Panc1 (cell line): Measurements from ENCODE around the gene QSOX1. TPM values are rescaled to one million over a fixed set of nuclear protein-coding genes. Genes with fewer than 3 reads are reported as not detected.

Source experiments
- ATAC-seq: fragments of 200-7000 bp; cut with Tn5 transposase; 2 replicates; pipeline ENCODE4 v1.9.1; 2020; ENCODE audit warnings: mild to moderate bottlenecking, moderate library complexity
- BruUV-seq: library from RNA; stranded (reverse); fragments of 400-500 nt; replicated peaks from 2 replicates; lab custom pipeline; 2021; lab: Mats Ljungman, UMichigan
- CTCF ChIA-PET: fragments of 300-600 bp; sonication (Branson Sonifier 250); formaldehyde crosslinking; loops from one replicate; lab custom pipeline; 2022; ENCODE audit warnings: antibody characterized with exemption; lab: Charles Lee
- POLR2A ChIA-PET: fragments of 300-600 bp; sonication (Branson Sonifier 250); formaldehyde crosslinking; loops from one replicate; lab custom pipeline; 2022; ENCODE audit warnings: antibody characterized with exemption; lab: Charles Lee
- DNase-seq: peaks from one replicate; pipeline ENCODE4 v3.0.0-alpha.2; 2010; ENCODE audit warnings: low read depth, low spot score
- H3K27ac ChIP-seq: 2 replicates; pipeline ENCODE4 v1.5.1; 2011; ENCODE audit warnings: mild to moderate bottlenecking, low read length, inconsistent platforms
- H3K27me3 ChIP-seq: fragments of 200-500 bp; sonication (Bioruptor generic); 2 replicates; pipeline ENCODE4 v1.6.0; 2014; ENCODE audit warnings: low read length, inconsistent platforms; ENCODE audit not compliant: control insufficient read depth, insufficient read depth
- H3K36me3 ChIP-seq: fragments of 200-500 bp; sonication (Bioruptor generic); 2 replicates; pipeline ENCODE4 v1.5.1; 2014; ENCODE audit warnings: inconsistent platforms, mild to moderate bottlenecking, low read length, moderate library complexity; ENCODE audit not compliant: control insufficient read depth, insufficient read depth
- H3K4me1 ChIP-seq: 2 replicates; pipeline ENCODE4 v1.5.1; 2011; ENCODE audit warnings: inconsistent platforms, mild to moderate bottlenecking, low read length, moderate library complexity; ENCODE audit not compliant: control insufficient read depth, insufficient read depth
- H3K4me3 ChIP-seq, 2 experiments: 2 replicates each; pipeline ENCODE4 v1.5.1; 2011 to 2012; ENCODE audit warnings: low read depth in 2 of 2, low read length in 2 of 2, mild to moderate bottlenecking in 2 of 2, inconsistent platforms in 1 of 2, moderate library complexity in 1 of 2
- H3K9me3 ChIP-seq: fragments of 200-500 bp; sonication (Bioruptor generic); 2 replicates; pipeline ENCODE4 v1.5.1; 2014; ENCODE audit warnings: low read depth, mild to moderate bottlenecking, inconsistent platforms, low read length, moderate library complexity; ENCODE audit not compliant: control insufficient read depth, insufficient read depth
- POLR2AphosphoS5 ChIP-seq: IDR thresholded peaks from 2 replicates; pipeline ENCODE4 v1.6.1; 2012; ENCODE audit warnings: mild to moderate bottlenecking, low read depth, low read length, moderate library complexity
- SIN3A ChIP-seq: IDR thresholded peaks from 2 replicates; pipeline ENCODE4 v1.6.1; 2012; ENCODE audit warnings: low read depth, mild to moderate bottlenecking, low read length, moderate library complexity, borderline replicate concordance; ENCODE audit not compliant: insufficient read depth
- TCF7L2 ChIP-seq: IDR thresholded peaks from 2 replicates; pipeline ENCODE4 v1.6.1; 2011; ENCODE audit warnings: mild to moderate bottlenecking, low read depth, low read length, inconsistent platforms
- in situ Hi-C: cut with HindIII; loops from 2 replicates; pipeline ENCODE4 v1.10.0; 2016; ENCODE audit warnings: low sequenced_read_pairs, low pct_unique_long_range_greater_than_20kb
- intact Hi-C: fragments of 100-400 bp; cut with micrococcal nuclease; formaldehyde crosslinking; loops from one replicate; pipeline ENCODE4 v1.10.0; 2022; ENCODE audit not compliant: unreplicated experiment
- total RNA-seq: library from RNA; stranded (reverse); gene quantifications from one replicate; pipeline ENCODE4 v1.2.1, GENCODE V29; 2021; ENCODE audit not compliant: unreplicated experiment
- TF ChIP-seq, protein P1 (sequence below), 2 experiments: IDR thresholded peaks; 2 replicates each; pipeline ENCODE4 v1.6.1; 2011 to 2012; ENCODE audit warnings: low read depth in 2 of 2, control low read depth in 1 of 2, low read length in 1 of 2, mild to moderate bottlenecking in 1 of 2, moderate library complexity in 1 of 2; ENCODE audit not compliant: insufficient read depth in 1 of 2
- TF ChIP-seq, protein P2 (sequence below): fragments of 450-650 bp; IDR thresholded peaks from 2 replicates; pipeline ENCODE4 v1.5.1; 2017; ENCODE audit warnings: mild to moderate bottlenecking

Gene QSOX1
- total RNA-seq, 1 experiment from 2014 or later: 152 TPM

DNA sequence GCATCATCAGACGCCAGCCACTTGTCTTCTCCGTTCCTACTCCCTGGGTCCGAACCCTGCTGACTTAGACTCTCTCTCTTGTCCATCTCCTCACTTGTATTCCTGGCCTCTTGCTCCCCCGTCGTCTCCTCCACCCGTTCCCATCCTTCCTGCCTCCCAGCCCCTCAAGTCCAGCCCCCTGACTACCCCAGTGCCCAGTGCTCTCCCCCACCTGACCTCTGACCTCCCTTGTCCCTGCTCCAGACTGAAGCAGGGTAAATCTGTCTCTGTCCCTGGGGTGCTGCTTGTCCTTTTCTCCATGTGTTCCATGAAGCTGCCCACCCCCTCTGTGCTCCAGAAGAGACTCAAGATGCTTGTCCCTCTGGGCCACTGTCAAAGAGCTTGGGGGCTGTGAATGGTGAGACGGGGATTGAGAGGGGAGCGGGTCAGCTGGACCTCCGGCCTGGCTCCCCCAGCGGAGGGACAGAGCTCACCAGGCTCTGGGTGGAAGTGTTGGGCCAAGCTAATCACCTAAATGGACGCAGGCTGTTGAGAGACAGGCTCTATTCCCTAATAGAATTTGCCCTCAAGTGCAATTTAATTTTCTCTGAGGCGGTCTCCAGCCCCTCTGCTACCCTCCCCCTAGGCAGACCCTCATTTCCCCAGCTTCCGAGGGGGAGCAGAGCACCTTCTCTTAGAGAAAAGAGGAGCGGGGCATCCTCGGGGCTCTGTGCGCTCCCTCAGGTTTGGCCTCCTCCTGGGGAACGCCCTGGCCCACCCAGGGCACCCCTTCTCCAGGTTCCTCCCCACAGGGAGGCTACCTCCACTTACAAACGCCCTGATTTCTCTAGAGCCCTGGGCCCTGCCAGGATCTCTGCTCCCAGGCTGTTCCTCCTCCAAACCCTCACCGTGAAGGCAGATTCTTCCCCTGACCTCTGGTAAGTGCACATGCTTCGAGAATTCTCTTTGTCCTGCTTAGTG, 64.4 kb downstream of the QSOX1 start:
- no TSS peak for BruUV-seq
- Histone ChIP-seq H3K27me3 (no peaks in the 10 kb centered on the region), H3K4me3 (no peak overlapping the region), H3K4me1 (no peaks in the 10 kb centered on the region), H3K9me3 (no peaks in the 10 kb centered on the region), H3K27ac (no peak overlapping the region), H3K36me3 (no peaks in the 10 kb centered on the region)
- POLR2A ChIA-PET: no interaction called here
- ATAC-seq (no peak), DNase-seq (no peak)
- intact Hi-C loops: no loop called here
- TF ChIP-seq POLR2AphosphoS5: no peak
- TF ChIP-seq, protein P1, sequence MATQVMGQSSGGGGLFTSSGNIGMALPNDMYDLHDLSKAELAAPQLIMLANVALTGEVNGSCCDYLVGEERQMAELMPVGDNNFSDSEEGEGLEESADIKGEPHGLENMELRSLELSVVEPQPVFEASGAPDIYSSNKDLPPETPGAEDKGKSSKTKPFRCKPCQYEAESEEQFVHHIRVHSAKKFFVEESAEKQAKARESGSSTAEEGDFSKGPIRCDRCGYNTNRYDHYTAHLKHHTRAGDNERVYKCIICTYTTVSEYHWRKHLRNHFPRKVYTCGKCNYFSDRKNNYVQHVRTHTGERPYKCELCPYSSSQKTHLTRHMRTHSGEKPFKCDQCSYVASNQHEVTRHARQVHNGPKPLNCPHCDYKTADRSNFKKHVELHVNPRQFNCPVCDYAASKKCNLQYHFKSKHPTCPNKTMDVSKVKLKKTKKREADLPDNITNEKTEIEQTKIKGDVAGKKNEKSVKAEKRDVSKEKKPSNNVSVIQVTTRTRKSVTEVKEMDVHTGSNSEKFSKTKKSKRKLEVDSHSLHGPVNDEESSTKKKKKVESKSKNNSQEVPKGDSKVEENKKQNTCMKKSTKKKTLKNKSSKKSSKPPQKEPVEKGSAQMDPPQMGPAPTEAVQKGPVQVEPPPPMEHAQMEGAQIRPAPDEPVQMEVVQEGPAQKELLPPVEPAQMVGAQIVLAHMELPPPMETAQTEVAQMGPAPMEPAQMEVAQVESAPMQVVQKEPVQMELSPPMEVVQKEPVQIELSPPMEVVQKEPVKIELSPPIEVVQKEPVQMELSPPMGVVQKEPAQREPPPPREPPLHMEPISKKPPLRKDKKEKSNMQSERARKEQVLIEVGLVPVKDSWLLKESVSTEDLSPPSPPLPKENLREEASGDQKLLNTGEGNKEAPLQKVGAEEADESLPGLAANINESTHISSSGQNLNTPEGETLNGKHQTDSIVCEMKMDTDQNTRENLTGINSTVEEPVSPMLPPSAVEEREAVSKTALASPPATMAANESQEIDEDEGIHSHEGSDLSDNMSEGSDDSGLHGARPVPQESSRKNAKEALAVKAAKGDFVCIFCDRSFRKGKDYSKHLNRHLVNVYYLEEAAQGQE (IDR thresholded peaks at IDR 0.05; ENCODE audit: insufficient read depth in 1 of 2, low read depth in 2 of 2, low read length in 1 of 2): no peak
- TF ChIP-seq, protein P2, sequence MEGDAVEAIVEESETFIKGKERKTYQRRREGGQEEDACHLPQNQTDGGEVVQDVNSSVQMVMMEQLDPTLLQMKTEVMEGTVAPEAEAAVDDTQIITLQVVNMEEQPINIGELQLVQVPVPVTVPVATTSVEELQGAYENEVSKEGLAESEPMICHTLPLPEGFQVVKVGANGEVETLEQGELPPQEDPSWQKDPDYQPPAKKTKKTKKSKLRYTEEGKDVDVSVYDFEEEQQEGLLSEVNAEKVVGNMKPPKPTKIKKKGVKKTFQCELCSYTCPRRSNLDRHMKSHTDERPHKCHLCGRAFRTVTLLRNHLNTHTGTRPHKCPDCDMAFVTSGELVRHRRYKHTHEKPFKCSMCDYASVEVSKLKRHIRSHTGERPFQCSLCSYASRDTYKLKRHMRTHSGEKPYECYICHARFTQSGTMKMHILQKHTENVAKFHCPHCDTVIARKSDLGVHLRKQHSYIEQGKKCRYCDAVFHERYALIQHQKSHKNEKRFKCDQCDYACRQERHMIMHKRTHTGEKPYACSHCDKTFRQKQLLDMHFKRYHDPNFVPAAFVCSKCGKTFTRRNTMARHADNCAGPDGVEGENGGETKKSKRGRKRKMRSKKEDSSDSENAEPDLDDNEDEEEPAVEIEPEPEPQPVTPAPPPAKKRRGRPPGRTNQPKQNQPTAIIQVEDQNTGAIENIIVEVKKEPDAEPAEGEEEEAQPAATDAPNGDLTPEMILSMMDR: no peak
- no peak for TF ChIP-seq TCF7L2
- TF ChIP-seq SIN3A: no peak
- CTCF ChIA-PET: interaction anchor here (0.6 kb wide), 1 partner anchor 262 kb away, joined by 4 read pairs; no protein-coding TSS in a partner anchor
- in situ Hi-C loops: no loop called here

DNA sequence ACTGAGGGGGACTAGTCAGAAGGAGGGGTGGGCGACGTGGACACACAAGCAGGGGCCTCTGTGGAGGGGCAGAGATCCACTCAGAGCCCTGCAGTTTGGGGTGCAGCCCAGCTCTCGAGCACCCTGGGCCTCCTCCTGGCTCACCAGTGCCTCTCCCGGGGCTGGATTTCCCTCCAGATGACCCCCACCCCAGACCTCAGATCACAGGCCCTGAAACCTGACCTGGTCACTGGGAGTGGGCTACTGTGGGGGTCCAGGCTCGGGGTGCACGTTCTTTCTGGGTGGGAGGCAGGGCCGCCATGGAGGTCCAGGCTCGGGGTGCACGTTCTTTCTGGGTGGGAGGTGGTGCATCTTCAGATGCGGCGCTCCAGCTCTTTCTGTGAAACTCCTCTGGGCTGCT, 65.1 kb downstream of the QSOX1 start:
- intact Hi-C loops: no loop called here
- H3K27ac ChIP-seq: no peak overlapping the region
- H3K36me3 ChIP-seq: no peaks in the 10 kb centered on the region
- BruUV-seq: no TSS peak
- no peak for DNase-seq
- in situ Hi-C loops: no loop called here
- H3K4me3 ChIP-seq: no peak overlapping the region
- H3K4me1 ChIP-seq: no peaks in the 10 kb centered on the region
- ChIA-PET CTCF (no interaction called here), POLR2A (no interaction called here)
- TF ChIP-seq POLR2AphosphoS5 (no peak), SIN3A (no peak), TCF7L2 (no peak)
- TF ChIP-seq, protein P1 (IDR thresholded peaks at IDR 0.05; ENCODE audit: insufficient read depth in 1 of 2, low read depth in 2 of 2, low read length in 1 of 2): no peak
- TF ChIP-seq, protein P2: no peak
- no peaks in the 10 kb centered on the region for H3K9me3 ChIP-seq
- ATAC-seq: no peak
- H3K27me3 ChIP-seq: 0 out of 2 replicates have a peak, but pooled peaks cover 3% of the 10 kb centered on the region
